ENCODE results near the gene RNU1-3.
"Not testable (repeated sequence)": the region's sequence is repeated elsewhere in the genome, so short reads cannot be mapped to it uniquely, and the experiment has no call there.

Gene RNU1-3

GRCh38 chr1:16700138-16700895, 33.6 kb upstream of the RNU1-3 start:
- POLR2A ChIA-PET, result interaction anchor here (0.6 kb wide), 1 partner anchor 16 kb away, joined by 3 read pairs; no protein-coding TSS in a partner anchor
- CTCF ChIA-PET, result interaction anchor here (1.0 to 5.5 kb wide), 3 partner anchors 8 to 84 kb away, joined by 3 to 37 read pairs (median 3); no protein-coding TSS in a partner anchor
- DNase-seq (ENCODE audit: extremely low spot score), result not testable (repeated sequence)

DNA sequence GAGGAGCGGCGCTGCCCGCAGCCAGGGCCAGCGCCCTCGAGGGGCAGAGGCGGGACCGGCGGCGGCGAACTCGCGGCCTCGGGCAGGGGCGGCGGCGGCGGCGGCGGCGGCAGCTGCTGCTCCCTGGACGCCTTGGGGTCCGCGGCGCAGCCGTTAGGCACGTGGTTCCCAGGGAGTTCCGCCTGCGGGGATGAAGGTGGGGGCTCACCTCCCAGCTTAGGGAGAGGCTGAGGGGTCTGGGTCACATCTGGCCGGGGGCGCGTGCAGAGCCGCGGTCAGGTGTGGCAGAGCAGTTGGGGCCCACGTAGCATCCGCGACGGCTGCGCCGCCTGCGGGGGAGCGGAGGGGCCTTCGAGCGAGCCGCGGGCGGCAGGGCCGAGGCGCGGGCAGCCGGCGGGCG, 32.7 kb upstream of the RNU1-3 start:
- CTCF ChIA-PET, result interaction anchor here (1.3 to 5.5 kb wide), 2 partner anchors 8 to 19 kb away, joined by 3 to 37 read pairs; no protein-coding TSS in a partner anchor
- DNase-seq (ENCODE audit: extremely low spot score); POLR2A ChIA-PET: not testable (repeated sequence)

- DNase-seq (ENCODE audit: extremely low spot score); POLR2A ChIA-PET: not testable (repeated sequence)
- CTCF ChIA-PET, result interaction anchor here (1.2 to 5.5 kb wide), 3 partner anchors 10 to 76 kb away, joined by 4 to 37 read pairs (median 4); no protein-coding TSS in a partner anchor
Observed at GRCh38 chr1:16697152-16697551, 30.4 kb upstream of the RNU1-3 start.

DNA sequence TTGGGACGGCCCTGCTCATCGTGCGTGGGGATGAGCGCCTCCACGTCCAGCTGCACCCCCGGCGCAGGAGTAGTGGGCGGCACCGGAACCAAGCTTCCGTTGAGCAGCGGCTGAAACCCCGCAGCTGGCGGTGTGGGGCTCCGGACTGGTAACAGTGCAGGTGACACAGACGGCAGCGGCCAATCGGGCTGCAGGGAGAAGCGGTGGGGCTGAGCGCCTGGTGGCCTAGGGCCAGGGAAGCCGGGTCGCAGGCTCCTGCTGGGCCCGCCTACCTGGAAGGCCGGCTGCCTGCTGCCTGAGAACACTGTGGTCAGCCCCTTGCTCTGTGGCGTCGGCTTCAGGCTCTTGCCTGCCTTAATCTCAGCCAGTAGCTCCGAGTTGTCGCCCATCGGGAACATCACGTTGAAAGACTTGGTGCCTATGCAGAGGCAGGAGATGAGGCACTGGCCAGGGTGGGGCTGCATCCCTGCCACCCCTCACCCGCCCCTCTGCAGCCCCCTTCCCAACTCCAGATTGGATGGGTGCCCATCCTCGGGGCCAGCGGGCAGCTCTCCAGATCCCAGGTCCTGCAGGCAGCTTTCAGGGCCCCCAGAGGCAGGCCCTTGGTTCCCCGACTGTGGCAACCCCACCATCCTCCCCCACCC, 29.9 kb upstream of the RNU1-3 start:
- not testable (repeated sequence) for DNase-seq (ENCODE audit: extremely low spot score)
- CTCF ChIA-PET, result interaction anchor here (1.2 to 5.5 kb wide), 5 partner anchors 8 to 76 kb away, joined by 3 to 37 read pairs (median 4); no protein-coding TSS in a partner anchor

DNA sequence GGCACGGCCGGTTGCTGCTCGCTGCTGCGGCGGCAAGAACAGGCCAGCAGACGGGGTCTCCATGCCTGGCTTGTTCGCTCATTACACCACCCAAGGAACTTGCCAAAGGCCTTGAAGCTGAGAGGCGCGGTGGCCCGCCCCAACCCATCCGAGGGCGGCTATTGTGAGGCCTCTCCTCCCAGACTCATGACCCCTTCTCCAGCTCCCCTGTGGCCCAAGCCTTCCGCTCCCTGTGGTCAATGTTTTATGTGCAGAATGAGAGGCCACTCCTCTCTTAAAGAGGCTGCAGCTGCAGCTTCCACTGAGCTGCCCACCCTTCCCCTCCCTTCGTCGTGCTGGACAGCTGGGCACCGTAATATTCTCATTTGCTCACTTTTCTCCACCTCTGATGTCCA, 27.6 kb upstream of the RNU1-3 start:
- CTCF ChIA-PET, result interaction anchor here (1.0 to 1.4 kb wide), 4 partner anchors 8 to 21 kb away, joined by 3 read pairs; no protein-coding TSS in a partner anchor
- POLR2A ChIA-PET; DNase-seq (ENCODE audit: extremely low spot score): not testable (repeated sequence)

More for the DNA sequence above, 29.9 kb upstream of the RNU1-3 start:
- POLR2A ChIA-PET, result not testable (repeated sequence)

GRCh38 chr1:16693449-16694307, 26.9 kb upstream of the RNU1-3 start:
- DNase-seq (ENCODE audit: extremely low spot score); POLR2A ChIA-PET: not testable (repeated sequence)
- CTCF ChIA-PET, result interaction anchor here (1.0 to 1.4 kb wide), 5 partner anchors 9 to 22 kb away, joined by 3 to 4 read pairs (median 3); no protein-coding TSS in a partner anchor

- DNase-seq (ENCODE audit: extremely low spot score); POLR2A ChIA-PET: not testable (repeated sequence)
- CTCF ChIA-PET, result interaction anchor here (1.2 kb wide), 1 partner anchor 9 kb away, joined by 4 read pairs; no protein-coding TSS in a partner anchor
Observed at GRCh38 chr1:16692717-16693448, 26.1 kb upstream of the RNU1-3 start.

- DNase-seq (ENCODE audit: extremely low spot score); POLR2A ChIA-PET: not testable (repeated sequence)
- CTCF ChIA-PET, result interaction anchor here (1.2 to 1.8 kb wide), 2 partner anchors 10 to 17 kb away, joined by 4 to 6 read pairs; no protein-coding TSS in a partner anchor
Observed at GRCh38 chr1:16692283-16692682, 25.5 kb upstream of the RNU1-3 start.

DNA sequence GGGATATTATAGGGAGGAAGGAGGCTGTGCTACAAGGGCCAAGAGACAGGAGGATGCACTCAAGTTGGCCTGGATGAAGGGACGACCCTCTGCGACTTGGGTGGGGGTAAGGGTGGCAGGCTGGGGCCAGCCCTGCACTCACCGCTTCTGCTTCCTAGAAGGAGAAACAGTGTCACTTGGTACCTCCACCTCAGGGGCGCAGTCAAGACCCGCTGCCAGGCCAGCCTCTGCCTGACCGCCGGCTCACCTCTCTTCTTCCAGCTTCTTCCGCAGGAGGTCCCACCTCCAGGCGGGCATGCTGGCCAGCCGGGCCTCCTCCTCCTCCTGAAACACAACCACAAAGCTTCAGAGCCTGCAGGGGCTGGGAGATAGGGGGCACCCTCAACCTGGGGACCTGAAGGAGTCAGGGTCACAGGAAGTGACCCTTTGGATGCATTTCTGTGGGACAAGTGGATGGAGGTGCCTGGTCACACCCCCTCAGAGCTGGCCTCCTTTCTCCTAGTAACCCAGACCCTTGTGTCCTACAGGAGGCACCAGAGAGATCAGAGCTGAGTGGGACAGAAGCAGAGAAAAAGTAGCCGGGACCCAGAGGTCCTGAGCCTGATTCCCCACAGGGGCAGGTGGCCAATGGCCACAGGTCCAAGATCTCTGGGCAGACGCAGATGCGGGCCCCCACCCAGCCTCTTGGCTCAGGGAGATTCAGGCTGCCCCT, 24.4 kb upstream of the RNU1-3 start:
- DNase-seq (ENCODE audit: extremely low spot score); POLR2A ChIA-PET: not testable (repeated sequence)
- CTCF ChIA-PET, result interaction anchor here (0.8 to 1.8 kb wide), 2 partner anchors 10 to 18 kb away, joined by 3 to 6 read pairs; no protein-coding TSS in a partner anchor

GRCh38 chr1:16687132-16687800, 20.5 kb upstream of the RNU1-3 start:
- CTCF ChIA-PET, result interaction anchor here (0.6 to 1.6 kb wide), 4 partner anchors 10 to 67 kb away, joined by 3 to 4 read pairs (median 3); no protein-coding TSS in a partner anchor
- DNase-seq (ENCODE audit: extremely low spot score); POLR2A ChIA-PET: not testable (repeated sequence)

- POLR2A ChIA-PET, result not testable (repeated sequence)
- CTCF ChIA-PET, result interaction anchor here (0.9 kb wide), 1 partner anchor 23 kb away, joined by 3 read pairs; no protein-coding TSS in a partner anchor
Observed at GRCh38 chr1:16685445-16686371, 19.0 kb upstream of the RNU1-3 start.

DNA sequence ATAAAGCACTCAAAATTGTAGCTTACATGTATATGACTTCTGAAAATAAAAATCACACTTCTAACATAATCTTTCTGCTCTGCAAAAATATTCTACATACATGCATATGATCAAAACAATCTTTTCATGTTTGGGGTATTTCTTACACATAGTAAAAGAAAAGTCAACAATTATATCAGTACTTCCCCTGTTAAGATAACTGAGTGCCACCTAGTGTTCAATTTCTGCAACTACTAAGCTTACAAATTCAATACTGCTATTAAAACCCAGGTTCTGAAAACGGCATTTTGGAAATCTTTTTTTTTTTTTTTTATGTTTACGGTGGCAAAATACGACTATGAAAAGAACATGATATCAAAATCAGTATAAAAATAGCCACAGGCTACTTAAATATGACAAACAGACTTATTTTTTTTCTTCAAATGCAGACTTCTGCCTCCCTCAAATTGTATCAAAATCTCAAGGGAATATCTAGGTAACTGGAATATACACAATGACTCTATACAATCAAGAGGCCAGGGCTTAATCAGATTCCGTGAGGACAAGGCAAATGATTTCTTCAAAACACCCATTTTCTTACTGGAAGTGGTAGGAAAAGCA, 18.1 kb upstream of the RNU1-3 start:
- DNase-seq (ENCODE audit: extremely low spot score); POLR2A ChIA-PET: not testable (repeated sequence)
- CTCF ChIA-PET, result interaction anchor here (0.9 kb wide), 1 partner anchor 24 kb away, joined by 3 read pairs; no protein-coding TSS in a partner anchor

More at GRCh38 chr1:16685445-16686371, 19.0 kb upstream of the RNU1-3 start:
- DNase-seq (ENCODE audit: extremely low spot score), result not testable (repeated sequence)

DNA sequence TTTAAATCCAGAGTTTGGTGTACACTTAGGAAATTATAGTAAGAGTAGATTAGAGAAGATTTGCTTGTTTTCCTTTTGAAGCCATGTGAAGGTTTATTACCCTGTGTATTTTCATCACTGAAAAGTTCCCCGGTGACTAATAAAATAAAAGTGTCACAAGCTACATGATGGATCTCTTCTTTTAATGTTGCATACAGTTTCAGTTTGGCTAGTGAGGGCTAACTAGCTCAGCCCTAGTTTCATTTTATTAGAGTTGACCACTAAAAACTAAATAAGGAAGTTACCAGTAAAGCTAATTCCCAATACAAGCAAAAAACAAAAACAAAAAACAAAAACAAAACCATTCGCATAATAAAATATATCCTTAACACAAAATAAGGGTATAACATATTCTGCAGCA, 17.4 kb upstream of the RNU1-3 start:
- CTCF ChIA-PET; DNase-seq (ENCODE audit: extremely low spot score); POLR2A ChIA-PET: not testable (repeated sequence)

- POLR2A ChIA-PET; CTCF ChIA-PET; DNase-seq (ENCODE audit: extremely low spot score): not testable (repeated sequence)
Observed at GRCh38 chr1:16682803-16683202, 16.1 kb upstream of the RNU1-3 start.
